Amygdala (tissue), 56 donors: ENCODE measurements around the gene OR10W1.

ENCODE experiments used
- DNase-seq, 56 donors: peaks; one replicate each; lab custom pipeline; 2025; lab: John Stamatoyannopoulos, UW

The OR10W1 gene, protein sequence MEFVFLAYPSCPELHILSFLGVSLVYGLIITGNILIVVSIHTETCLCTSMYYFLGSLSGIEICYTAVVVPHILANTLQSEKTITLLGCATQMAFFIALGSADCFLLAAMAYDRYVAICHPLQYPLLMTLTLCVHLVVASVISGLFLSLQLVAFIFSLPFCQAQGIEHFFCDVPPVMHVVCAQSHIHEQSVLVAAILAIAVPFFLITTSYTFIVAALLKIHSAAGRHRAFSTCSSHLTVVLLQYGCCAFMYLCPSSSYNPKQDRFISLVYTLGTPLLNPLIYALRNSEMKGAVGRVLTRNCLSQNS

DNA sequence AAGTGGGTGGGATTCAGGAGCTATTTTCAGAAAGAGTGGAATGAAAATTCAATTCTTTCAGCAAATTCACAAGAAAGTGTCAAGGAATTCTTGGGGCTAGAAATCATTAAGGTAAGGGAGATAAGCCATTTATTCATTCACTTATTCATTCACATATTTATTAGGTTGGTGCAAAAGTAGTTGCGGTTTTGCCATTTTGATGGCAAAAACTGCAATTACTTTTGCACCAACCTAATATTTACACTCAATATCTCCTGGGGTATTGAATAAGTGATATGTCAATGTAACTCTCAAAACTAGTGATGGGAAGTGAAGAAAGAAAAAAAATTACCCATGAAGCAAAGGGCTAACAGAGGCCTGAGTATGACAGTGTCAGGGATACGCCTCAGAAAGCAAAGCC lies at the start of gene OR10W1:
TSS of gene OR10W1 (minus strand) at position 119 of the 400 bp plus-strand sequence. CDS start 402 bp downstream, outside the sequence.
- DNase-seq: no peak

DNA sequence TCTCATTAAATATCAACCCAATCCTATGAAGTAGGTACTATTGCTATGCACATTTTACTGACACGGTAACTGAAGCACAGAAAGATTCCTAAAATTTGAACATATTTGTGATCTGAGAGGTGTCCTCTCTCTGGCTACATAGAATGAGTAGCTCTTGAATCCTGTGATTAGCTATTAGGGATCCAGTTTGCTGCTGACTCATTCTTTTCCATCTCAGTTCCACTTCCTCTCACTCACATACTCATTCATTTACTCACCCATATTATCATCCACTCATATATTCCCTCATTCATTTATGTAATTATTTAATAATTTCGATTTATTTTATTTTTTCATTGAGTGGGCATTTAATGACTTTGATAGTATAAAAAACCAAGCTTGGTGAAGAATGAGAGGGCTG lies 48.1 kb upstream of the OR10W1 start:
- no peak for DNase-seq

DNA sequence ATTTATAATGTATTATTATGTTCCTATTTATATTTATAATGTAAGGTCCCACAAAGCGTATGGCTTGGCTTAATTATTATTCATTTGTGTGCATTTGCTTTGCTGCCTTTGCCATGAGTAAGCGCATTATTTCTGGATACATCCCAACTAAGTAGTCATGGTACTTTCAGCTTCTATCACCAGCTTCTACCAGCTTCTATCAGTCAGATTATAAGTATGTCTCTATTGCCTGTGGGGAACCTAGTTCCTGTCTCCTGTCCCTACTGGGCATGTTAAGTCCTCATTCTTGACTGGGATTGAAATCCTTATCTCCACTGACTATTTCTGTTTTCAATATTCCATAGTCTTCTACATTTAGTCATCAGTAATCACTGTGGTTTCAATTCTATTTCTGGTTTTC lies 33.5 kb upstream of the OR10W1 start:
- DNase-seq: no peak

DNA sequence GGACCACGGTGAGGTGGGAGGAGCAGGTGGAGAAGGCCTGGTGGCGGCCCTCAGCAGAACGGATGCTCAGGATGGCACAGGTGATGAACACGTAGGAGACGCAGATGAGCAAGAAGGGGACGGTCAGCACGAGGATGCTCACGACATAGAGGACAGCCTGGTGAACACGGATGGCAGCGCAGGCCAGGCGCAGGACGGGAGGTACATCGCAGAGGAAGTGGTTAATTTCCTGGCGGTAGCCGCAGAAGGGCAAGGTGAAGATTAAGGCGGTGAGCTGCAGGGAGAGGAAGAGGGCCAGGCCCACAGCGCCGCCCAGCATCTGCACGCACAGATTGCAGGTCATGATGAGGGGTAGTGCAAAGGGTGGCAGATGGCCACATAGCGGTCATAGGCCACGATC lies 24.0 kb upstream of the OR10W1 start:
- no peak for DNase-seq

DNA sequence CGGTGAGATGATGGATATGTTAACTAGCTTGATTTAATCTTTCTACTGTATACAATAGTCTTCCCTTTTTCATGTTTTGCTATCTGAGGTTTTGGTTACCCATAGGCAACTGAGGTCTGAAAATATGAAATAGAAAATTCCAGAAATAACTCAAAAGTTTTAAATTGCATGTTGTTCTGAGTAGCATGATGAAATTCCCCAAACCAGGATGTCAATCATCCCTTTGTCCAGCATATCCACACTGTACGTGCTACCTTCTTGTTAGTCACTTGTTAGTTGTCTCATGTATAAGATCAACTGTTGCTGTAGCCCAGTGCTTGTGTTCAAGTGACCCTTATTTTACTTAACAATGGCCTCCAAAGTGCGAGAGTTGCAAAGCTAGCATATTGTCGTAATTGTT lies 21.2 kb upstream of the OR10W1 start:
- no peak for DNase-seq

DNA sequence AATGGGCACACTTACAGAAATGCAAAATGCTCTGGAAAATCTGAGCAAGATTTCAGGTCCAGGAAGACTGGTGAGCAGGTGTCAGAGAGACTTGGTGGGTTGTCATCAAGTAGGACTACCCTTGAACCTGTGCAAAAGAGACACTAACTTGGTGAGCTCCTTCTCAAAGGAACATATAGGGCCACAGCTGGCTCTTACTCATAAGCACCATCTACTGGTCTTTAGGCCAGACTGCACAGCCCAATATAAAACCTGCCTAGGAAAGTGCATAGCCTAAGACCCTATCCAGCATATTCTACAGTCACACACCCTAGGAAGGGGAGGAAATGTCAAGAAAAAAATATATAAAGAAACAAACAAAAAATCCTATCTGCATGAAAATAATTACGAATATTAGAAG lies 18.2 kb upstream of the OR10W1 start:
- DNase-seq: no peak

DNA sequence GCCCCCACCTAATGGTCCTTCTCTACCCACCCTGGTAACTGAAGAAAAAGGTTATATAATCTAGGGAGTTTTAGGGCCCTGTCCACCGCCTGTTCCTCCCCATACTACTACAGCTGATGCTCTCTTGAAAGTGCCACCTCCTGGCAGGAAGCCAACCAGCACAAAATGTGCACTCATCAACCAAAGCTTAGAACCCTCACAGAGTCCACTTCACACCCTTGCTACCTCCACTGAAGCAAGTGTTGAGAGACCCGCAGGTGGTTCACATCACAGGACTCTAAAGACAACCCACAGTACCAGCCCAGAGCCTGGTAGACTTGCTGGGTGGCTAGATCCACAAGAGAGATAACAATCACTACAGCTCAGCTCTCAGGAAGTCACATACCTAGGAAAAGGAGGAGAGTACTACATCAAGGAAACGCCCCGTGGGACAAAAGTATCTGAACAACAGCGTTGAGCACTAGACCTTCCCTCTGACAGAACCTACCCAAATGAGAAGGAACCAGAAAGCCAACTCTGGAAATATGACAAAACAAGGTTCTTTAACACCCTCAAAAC lies 17.5 kb upstream of the OR10W1 start:
- no peak for DNase-seq

DNA sequence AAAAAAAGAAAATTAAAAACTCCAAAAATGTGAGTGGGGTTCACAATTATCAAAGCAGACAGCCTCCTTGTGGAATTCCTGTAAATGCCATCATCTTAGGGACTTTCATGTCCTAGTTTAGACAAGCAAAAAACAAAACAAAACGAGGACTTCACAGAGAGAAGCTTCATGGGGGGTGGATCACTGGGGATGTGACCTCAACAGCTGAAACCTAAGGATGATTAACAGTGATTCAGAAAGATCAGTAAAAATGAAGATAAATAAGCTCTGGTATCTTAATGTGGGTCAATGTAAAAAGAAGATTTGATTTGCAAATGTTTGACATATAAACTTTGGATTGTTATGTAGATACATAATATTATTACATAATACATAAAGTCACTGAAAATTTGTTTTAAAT lies 8.1 kb upstream of the OR10W1 start:
- DNase-seq: no peak

DNA sequence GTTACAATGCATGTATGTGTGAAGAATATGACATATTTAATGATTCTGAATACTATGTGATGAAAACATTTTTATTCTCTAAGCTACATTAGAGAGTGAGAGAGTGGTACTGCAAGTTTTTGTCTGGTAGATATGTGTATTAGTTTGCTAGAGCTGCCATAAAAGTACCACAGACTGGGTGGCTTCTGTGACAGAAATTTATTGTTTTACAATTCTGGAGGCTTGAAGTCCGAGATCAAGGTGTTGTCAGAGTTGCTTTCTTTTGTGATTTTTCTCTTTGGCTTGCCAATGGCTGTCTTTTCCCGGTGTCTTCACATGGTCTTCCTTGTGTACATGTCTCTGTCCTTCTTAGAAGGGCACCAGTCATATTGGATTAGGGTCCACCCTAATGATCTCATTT lies 6.9 kb upstream of the OR10W1 start:
- no peak for DNase-seq

DNA sequence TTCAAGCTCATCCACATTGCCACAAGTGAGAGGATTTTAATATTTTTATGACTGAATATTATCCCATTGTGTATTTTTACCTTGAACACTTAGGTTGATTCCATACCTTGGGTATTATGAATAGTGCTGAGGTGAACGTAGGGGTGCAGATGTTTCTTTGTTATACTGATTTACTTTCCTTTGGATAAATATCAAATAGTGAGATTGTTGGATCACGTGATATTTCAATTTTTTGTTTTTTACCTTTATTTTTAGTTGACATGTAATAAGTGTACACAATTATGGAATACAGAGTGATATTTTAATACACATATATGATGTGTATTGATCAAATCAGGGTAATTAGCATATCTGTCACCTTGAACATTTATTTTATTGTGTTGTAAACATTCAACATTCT lies 8.1 kb downstream of the OR10W1 start:
- DNase-seq: no peak

DNA sequence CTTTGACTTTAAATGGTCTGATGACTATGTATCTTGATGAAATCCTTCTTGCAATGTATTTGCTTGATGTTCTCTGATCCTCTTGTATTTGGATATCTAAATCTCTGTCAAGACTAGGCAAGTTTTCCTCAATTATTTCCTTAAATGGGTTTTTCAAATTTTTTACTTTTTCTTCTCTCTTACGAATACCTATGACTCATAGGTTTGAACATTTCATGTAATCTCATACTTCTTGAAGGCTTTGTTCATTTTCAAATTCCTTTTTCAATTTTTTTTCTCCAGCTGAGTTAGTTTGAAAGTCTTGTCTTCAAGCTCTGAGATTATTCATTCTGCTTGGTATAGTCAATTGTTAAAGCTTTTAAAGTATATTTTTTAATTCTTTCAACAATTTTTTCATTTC lies 13.1 kb downstream of the OR10W1 start:
- DNase-seq: no peak

DNA sequence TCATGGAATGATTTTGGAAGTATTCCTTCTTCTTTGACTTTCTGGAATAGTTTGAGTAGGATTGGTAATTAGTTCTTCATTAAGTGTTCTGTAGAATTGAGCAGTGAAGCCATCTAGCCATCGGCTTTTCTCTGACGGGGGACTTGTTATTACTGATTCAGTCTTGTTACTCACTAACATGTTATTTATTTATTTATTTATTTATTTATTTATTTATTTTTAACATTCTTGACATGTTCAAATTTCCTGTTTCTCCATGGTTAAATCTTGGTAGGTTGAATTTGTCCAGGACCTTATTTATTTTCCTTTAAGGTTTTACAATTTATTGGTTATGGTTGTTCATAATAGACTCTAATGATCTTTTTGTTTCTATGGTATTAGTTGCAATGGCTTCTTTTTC lies 24.1 kb downstream of the OR10W1 start:
- DNase-seq: no peak

DNA sequence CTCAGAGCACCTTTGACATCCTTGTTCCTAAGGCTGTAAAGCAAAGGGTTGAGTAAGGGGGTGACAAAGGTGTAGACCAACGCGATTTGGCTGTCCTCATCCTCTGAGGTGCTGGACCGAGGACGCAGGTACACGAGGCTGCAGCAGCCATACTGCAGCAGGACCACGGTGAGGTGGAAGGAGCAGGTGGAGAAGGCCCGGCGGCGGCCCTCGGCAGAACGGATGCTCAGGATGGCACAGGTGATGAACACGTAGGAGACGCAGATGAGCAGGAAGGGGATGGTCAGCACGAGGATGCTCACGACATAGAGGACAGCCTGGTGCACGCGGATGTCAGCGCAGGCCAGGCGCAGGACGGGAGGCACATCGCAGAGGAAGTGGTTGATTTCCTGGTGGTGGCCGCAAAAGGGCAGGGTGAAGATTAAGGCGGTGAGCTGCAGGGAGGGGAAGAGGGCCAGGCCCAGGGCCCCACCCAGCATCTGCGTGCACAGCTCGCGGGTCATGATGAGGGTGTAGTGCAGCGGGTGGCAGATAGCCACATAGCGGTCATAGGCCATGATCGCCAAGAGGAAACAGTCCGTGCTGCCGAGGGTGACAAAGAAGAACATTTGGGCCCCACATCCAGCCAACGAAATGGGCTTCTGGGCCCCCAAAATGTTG lies 40.0 kb downstream of the OR10W1 start:
- DNase-seq: no peak

DNA sequence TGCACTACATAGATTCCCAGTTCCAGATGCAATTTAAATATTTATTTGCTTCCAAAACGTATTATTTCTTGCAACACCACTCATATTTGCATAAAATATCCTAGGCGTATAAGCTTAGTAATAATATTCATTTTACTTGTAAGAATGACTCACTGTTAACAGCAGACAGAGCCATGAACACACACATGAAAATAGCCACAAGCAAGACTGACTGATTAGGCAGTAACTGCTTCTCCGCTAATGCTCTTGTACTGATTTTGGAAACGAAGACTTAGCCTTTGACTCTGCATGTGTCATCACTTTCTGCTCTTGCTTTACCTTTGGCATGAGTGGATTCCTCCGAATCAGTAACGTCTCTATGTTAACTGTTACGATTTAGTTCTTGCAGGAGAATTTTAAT lies 45.3 kb downstream of the OR10W1 start:
- no peak for DNase-seq
